K562 (cell line): ENCODE measurements around the gene TSSK2. TPM values are rescaled to one million over a fixed set of nuclear protein-coding genes. Genes with fewer than 3 reads are reported as not detected.
A peak's percentile ranks its signal among the peaks of the same experiment; 100 is the strongest.

ENCODE experiments used
- CBX2 ChIP-seq: fragments of 200-600 bp; sonication (generic); IDR thresholded peaks from one replicate; pipeline ENCODE4 v1.6.1; 2012; ENCODE audit warnings: mild to moderate bottlenecking, low read length, inconsistent platforms; ENCODE audit not compliant: insufficient read depth, poor library complexity, severe bottlenecking
- CREBBP ChIP-seq: IDR thresholded peaks from one replicate; pipeline ENCODE4 v1.6.1; 2012; ENCODE audit warnings: low read depth, mild to moderate bottlenecking, control low read depth, inconsistent platforms, low read length
- CTCF ChIP-seq, 3 experiments: IDR thresholded peaks in 2 of 3; conservative IDR thresholded peaks in 1 of 3; 2 replicates each; pipeline ENCODE4 v1.5.1; 2011 to 2012; ENCODE audit warnings: low read length in 3 of 3, mild to moderate bottlenecking in 3 of 3, control low read depth in 2 of 3, improper control_type of control experiment in 1 of 3, inconsistent platforms in 1 of 3, low read depth in 1 of 3, mixed read lengths in 1 of 3, moderate library complexity in 1 of 3; ENCODE audit not compliant: insufficient read depth in 2 of 3
- DDX20 ChIP-seq: fragments of 450-650 bp; IDR thresholded peaks from 2 replicates; pipeline ENCODE4 v1.6.1; 2016; ENCODE audit warnings: missing genetic modification characterization, low read depth, mild to moderate bottlenecking, missing compliant biosample characterization, moderate library complexity
- ETS1 ChIP-seq: conservative IDR thresholded peaks from 2 replicates; pipeline ENCODE4 v1.6.1; 2011; ENCODE audit warnings: low read depth, mild to moderate bottlenecking, low read length; ENCODE audit not compliant: control insufficient read depth
- FOXA1 ChIP-seq: fragments of 450-650 bp; IDR thresholded peaks from 2 replicates; pipeline ENCODE4 v1.6.1; 2016; ENCODE audit warnings: mild to moderate bottlenecking, borderline replicate concordance
- IRF2 ChIP-seq: sonication (generic); formaldehyde crosslinking; IDR thresholded peaks from 2 replicates; pipeline ENCODE4 v1.8.1; 2022; ENCODE audit warnings: mild to moderate bottlenecking, missing genetic modification reagents
- MYC ChIP-seq, 2 experiments: fragments of 250-450 bp in 1 of 2; sonication (Bioruptor Pico) in 1 of 2; IDR thresholded peaks; 2 replicates each; pipeline versions ENCODE4 v1.5.1 to v1.6.1; 2012 to 2021; ENCODE audit warnings: low read depth in 2 of 2, borderline replicate concordance in 1 of 2, improper control_type of control experiment in 1 of 2, low read length in 1 of 2, mild to moderate bottlenecking in 1 of 2, moderate library complexity in 1 of 2
- NR2C2 ChIP-seq, 2 experiments: fragments of 200-800 bp in 1 of 2; sonication (Bioruptor generic) in 1 of 2; sonication (generic) in 1 of 2; formaldehyde crosslinking in 1 of 2; IDR thresholded peaks; 2 replicates each; pipeline versions ENCODE4 v1.6.1 to v1.8.0; 2016 to 2022; ENCODE audit warnings: mild to moderate bottlenecking in 1 of 2, missing compliant biosample characterization in 1 of 2, missing genetic modification characterization in 1 of 2, missing genetic modification reagents in 1 of 2
- PHB ChIP-seq: fragments of 250-450 bp; sonication (Bioruptor Pico); IDR thresholded peaks from 2 replicates; pipeline ENCODE4 v1.5.0; 2021
- RAD21 ChIP-seq, 2 experiments: fragments of 250-450 bp in 1 of 2; fragments of 450-650 bp in 1 of 2; sonication (Bioruptor Pico) in 1 of 2; formaldehyde crosslinking in 1 of 2; IDR thresholded peaks in 1 of 2; conservative IDR thresholded peaks in 1 of 2; 2 replicates each; pipeline versions ENCODE4 v1.4.0 to v1.8.0; 2020 to 2022; ENCODE audit warnings: mild to moderate bottlenecking in 2 of 2, moderate library complexity in 1 of 2
- SMARCA4 ChIP-seq: fragments of 450-650 bp; IDR thresholded peaks from 2 replicates; pipeline ENCODE4 v1.6.1; 2016
- SMC3 ChIP-seq: conservative IDR thresholded peaks from 2 replicates; pipeline ENCODE4 v1.6.1; 2011; ENCODE audit warnings: low read depth, low read length, improper control_type of control experiment; ENCODE audit not compliant: insufficient read depth
- SNRNP70 ChIP-seq: fragments of 200-400 bp; formaldehyde crosslinking; optimal IDR thresholded peaks from 2 replicates; pipeline ENCODE3; 2017; ENCODE audit warnings: low read depth, low read length
- SPI1 ChIP-seq: IDR thresholded peaks from 2 replicates; pipeline ENCODE4 v1.6.1; 2011; ENCODE audit warnings: low read depth, low read length, control low read depth, borderline replicate concordance
- TCF3 ChIP-seq: sonication (generic); formaldehyde crosslinking; IDR thresholded peaks from 2 replicates; pipeline ENCODE4 v1.4.0; 2020; ENCODE audit warnings: mild to moderate bottlenecking, missing genetic modification reagents
- ZBTB1 ChIP-seq: sonication (generic); formaldehyde crosslinking; IDR thresholded peaks from 2 replicates; pipeline ENCODE4 v1.8.1; 2023; ENCODE audit warnings: missing genetic modification reagents, low read depth, mild to moderate bottlenecking, borderline replicate concordance
- ZNF274 ChIP-seq: IDR thresholded peaks from 2 replicates; pipeline ENCODE4 v1.6.1; 2011; ENCODE audit warnings: low read depth, mild to moderate bottlenecking, low read length, moderate library complexity, borderline replicate concordance
- ZNF518B ChIP-seq: fragments of 250-450 bp; sonication (Bioruptor Pico); IDR thresholded peaks from 2 replicates; pipeline ENCODE4 v1.5.0; 2021; ENCODE audit warnings: mild to moderate bottlenecking, moderate library complexity
- ZNF57 ChIP-seq: fragments of 450-650 bp; formaldehyde crosslinking; IDR thresholded peaks from 2 replicates; pipeline ENCODE4 v1.4.0; 2020; ENCODE audit warnings: mild to moderate bottlenecking, moderate library complexity
- ZNF76 ChIP-seq: fragments of 250-450 bp; sonication (Bioruptor Pico); IDR thresholded peaks from 2 replicates; pipeline ENCODE4 v1.4.0; 2020; ENCODE audit warnings: mild to moderate bottlenecking, moderate library complexity, borderline replicate concordance
- polyA plus RNA-seq, 8 experiments: library from polyadenylated mRNA; depleted of rRNA in 4 of 8; stranded (reverse) in 5 of 8; unstranded in 3 of 8; fragments of >200 nt; fragmentation: Nextera tagmentation in 2 of 8; fragmentation: Illumina TruSeq in 1 of 8; extraction: Ambion mirVana in 2 of 8; extraction: Trizol in 1 of 8; gene quantifications; 2 replicates each; pipeline versions ENCODE4 v1.2.1 to v1.2.3, GENCODE V29; 2011 to 2014; ENCODE audit warnings: inconsistent platforms in 1 of 8, missing spikeins in 1 of 8
- total RNA-seq, 7 experiments: library from RNA; depleted of rRNA in 6 of 7; stranded (reverse); fragments of >200 nt in 6 of 7; fragmentation: Illumina TruSeq in 2 of 7; extraction: Trizol in 2 of 7; gene quantifications; 2 replicates each; pipeline versions ENCODE4 v1.2.1 to v1.2.3, GENCODE V29; 2011 to 2021; ENCODE audit warnings: low replicate concordance in 1 of 7

The TSSK2 gene
- total and polyA plus RNA-seq, 9 of the 15 experiments (the other 6 are each of a cell fraction or from before 2014, with no cell fraction given): 0.04 TPM; not detected in 8

GRCh38 chr22:19179497-19180048 is 48.5 kb downstream of the TSSK2 start (continued):
- TF ChIP-seq SMC3 (peak; percentile 95), ZNF274 (no peak), ZNF57 (CRISPR knock-in tag) (no peak), MYC (IDR thresholded peaks at IDR 0.05; ENCODE audit: low read depth, low read length) (peak; percentile 31; the same call in 1 of the 2 replicates), MYC (CRISPR knock-in tag; IDR thresholded peaks at IDR 0.05; ENCODE audit: borderline replicate concordance, low read depth) (no peak), FOXA1 (no peak), SNRNP70 (no peak), SPI1 (peak; percentile 74; the same call in 1 of the 2 replicates), RAD21 (CRISPR knock-in tag; conservative IDR thresholded peaks at IDR 0.05 in 1 of 2, IDR thresholded peaks at IDR 0.05 in 1 of 2) (peak; percentile 100), TCF3 (CRISPR knock-in tag) (no peak), ZBTB1 (CRISPR knock-in tag) (no peak), SMARCA4 (no peak), CREBBP (no peak), PHB (CRISPR knock-in tag) (0 out of 2 replicates have a peak, but pooled peaks have one; percentile 73), NR2C2 (CRISPR knock-in tag; IDR thresholded peaks at IDR 0.05) (no peak), NR2C2 (tag; IDR thresholded peaks at IDR 0.05) (no peak), IRF2 (CRISPR knock-in tag) (no peak), ETS1 (no peak), CBX2 (no peak), ZNF76 (CRISPR knock-in tag) (0 out of 2 replicates have a peak, but pooled peaks have one; percentile 25), ZNF518B (CRISPR knock-in tag) (no peak), CTCF (IDR thresholded peaks at IDR 0.05 in 2 of 3, conservative IDR thresholded peaks at IDR 0.05 in 1 of 3; ENCODE audit: insufficient read depth in 2 of 3, low read depth in 1 of 3, low read length in 3 of 3) (peak; percentile 99 to 100 (median 99)), DDX20 (no peak)
